GM21381 (cell line): Measurements from ENCODE around the gene MORC4.

ENCODE experiments used
- ATAC-seq: cut with Tn5 transposase; IDR thresholded peaks from one replicate; pipeline ENCODE4 v1.9.1; 2021; ENCODE audit warnings: mild to moderate bottlenecking, moderate library complexity; ENCODE audit not compliant: unreplicated experiment

Gene MORC4

DNA sequence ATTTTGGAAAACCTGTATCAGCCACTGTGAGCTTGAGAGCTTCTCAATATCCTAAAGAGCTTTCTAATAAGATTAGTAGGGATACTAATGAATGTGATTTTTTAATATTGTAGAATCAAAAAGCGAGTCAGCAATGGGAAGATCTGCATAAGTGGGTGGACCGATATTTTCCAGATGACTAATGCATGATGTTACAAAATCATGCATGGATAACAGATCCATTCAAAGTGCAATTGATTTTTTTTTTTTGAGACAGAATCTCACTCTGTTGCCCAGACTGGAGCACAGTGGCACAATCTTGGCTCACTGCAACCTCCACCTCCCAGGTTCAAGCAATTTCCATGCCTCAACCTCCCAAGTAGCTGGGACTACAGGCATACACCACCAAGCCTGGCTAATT lies 87.1 kb downstream of the MORC4 start:
- no peak for ATAC-seq

DNA sequence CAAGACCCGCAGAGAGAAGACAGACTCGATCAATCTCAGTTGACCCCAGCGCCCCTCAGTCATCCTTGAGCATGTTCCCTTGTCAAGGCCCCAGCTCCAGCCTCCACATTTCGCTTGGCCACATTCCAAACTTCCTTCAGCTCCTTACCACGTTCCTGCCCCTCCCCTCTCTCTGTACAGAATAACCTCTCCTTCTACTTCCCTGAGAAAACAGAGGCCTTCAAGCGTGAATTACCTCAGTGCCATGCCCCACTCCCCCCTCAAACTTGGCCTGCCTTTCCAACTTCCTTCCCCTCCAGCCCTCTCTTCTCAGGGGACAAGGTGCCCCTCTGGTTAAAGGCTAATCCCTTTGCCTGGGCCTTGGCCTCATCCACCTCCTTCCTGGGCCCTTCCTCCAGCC lies 93.7 kb downstream of the MORC4 start:
- ATAC-seq = no peak

DNA sequence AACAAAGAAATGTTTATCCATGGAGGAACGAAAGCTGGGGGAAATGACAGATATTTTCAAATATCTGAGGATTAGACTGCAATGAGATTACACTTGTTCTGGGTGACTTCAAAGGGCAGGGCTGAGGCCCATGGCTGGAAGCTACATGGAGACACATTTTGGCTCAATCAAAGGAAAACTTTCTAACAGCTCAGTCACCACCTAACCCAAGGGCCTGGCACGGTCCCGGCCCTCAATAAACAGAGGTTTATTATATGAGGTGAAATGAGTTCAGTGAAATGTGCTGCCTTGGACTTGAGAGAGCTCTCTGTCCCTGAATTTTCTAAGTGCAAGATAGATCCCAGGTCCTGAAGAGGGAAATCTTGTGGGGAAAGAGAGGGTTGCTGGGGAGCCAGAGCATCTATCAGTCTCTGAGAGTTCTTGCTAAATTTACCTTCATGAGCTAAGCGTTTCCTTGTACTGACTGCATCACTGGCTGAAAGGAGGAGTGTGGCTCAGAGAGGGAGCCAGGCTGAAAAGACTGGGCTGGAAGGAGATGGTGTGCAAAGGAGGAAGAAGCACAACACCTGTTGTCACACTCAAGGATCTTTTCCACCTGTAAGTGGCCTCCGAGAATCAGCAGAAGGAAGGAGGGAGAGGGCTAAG lies 94.8 kb downstream of the MORC4 start:
- no peak for ATAC-seq

DNA sequence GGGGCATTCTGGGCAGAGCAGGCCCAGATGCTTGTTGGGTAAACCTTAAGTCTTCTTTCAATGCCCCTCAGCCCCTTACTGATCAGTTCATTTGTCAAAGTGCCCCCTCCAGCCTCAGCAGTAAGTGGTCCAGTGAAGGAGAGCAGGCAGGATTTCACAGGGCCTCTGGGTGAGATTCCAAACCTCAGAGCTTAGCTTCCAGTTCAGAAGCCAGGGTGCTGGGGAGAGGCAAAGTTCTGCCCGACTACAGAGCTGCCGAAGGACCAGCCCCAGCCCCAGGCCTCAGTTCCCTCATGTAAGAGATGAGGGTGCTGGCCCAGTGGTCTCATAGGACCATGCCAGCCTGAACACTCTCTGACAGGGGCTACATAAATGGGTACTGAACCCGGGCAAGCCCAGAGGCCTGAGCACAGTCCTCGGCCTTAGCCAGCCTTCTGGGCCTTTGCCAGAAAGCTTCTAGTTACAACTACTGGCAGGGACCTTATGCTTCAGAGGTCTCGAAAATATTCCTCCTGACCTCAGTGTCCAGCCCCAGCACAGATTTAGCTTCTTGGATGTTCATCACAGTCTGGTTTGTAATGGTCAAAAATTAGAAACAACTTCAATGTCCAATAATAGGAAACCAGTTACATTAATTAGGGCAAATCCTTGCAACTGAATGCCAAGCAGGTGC lies 96.0 kb downstream of the MORC4 start:
- no peak for ATAC-seq

DNA sequence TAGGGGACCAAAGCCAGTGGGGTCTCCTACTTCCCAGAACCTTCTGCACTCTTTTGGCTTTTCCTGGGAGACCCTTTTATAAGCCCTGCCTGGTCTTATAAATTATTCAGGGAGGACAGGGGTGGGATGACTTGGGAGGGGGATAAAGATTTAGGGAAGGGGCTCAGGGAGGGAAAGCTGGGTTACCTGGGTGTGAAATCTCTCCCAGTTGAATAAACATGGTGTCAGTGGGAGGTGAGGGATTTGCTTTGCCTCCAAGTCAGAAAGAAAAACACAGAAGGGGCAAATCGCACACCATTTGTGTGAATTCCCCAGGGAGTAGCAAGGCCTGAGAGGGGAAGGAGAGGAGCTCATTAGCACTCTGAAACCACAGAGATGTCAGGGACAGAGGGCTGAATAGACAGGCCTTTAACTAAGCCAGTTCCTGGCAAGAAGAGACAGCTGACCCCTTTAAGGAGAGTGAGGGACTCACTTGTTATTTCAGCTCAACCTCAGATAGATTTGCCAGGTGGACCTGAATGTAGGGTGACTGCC lies 96.7 kb downstream of the MORC4 start, which contains the start of gene RIPPLY1:
RIPPLY1 (minus strand) TSS at position 51 of the 534 bp plus-strand sequence. CDS start 54 bp downstream, outside the sequence.
- ATAC-seq = no peak

DNA sequence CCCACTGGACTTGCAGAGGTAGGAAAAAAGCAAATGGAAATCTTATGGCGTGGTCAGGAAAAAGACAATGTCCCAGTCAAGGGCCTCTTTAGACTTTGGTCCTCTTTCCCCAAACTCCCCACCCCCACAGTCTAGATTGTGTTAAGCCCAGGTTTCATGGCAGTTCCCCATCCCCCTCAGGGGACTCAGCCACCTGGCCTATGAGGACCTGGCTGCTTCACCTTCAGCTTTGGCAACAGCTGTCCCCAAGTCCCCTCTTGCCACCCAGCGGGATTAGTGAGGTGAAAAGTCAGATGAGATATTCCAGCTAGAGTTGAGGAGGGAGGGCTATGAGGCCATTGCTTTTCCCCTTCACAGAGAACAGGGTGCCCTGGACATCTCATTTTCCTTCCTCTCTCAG lies 97.3 kb downstream of the MORC4 start:
- no peak for ATAC-seq

DNA sequence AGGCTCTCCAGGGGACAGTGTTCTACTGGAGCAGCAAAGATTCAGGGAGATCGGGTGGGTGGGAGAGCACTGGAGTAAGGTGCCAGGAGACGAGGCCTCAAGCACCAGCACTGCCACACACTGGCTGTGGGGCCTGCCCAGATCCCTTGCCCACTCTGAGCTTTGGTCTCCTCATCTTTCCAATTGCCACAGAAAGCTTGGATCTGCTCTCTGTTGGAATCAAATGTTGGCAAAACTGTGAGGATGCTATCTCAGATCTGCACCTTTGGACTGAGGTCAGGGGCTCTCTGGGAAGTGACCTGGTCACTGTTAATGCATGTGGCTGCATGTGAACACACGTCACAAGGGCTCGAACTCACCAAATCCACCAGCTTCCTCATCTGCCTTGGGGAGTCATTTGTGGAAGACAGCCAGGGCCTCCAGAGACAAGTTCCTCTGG lies 98.2 kb downstream of the MORC4 start:
- ATAC-seq = no peak

DNA sequence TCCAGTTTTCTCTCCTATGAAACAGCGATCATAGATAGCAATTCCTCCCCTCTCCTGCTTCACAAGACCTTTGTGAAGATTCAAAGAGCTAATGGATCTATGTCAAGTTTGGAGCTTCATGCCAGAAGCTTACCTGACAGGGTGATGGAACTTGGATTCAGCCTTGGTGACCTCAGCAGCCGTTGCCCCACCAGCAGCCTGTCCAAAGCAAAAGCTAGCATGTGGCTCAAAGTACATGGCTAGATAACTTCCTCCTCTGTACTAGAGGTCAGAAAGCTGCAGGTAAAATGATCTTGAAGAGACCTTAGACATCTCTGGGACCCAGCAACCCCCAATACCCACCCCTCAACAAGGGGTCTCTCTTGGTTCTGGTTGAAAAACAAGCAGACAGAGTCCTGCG lies 98.7 kb downstream of the MORC4 start:
- no peak for ATAC-seq

DNA sequence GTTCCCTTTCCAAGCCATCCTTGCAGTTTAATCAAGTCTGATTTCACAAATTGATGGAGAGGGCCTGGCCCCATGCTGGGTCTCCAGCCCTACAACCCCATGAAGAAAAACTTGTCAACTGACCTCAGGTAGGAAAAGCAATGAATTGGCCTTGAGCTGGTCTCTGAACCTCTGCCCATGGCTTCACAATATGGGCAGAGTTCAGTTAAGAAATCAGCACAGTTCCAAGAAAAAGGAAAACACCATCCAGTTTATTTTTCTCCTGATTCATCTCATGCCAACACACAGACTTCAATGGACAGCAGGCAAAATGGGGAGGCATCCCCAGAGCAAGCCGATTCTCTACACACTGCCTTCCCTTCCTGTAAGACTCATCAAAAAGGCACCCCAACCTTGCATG lies 100.2 kb downstream of the MORC4 start:
- no peak for ATAC-seq

DNA sequence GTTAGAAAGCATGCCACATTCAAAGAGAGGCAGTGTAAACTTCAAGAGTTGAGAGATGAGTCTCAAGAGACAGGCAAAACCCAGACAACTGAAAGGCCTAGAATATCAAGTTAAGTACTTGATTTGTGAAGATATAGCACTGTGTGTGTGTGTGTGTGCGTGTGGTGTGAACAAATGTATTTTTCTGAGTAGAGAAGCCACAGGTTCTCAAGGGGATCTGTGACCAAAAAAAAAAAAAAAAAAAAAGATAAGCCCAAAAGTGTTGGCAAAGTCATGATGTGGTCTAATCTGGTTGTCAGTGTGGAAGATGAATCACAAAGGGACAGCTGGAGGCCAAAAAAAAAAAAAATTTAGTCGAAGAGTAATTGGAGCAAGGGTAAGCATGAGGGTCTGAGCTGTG lies 100.7 kb downstream of the MORC4 start:
- no peak for ATAC-seq

DNA sequence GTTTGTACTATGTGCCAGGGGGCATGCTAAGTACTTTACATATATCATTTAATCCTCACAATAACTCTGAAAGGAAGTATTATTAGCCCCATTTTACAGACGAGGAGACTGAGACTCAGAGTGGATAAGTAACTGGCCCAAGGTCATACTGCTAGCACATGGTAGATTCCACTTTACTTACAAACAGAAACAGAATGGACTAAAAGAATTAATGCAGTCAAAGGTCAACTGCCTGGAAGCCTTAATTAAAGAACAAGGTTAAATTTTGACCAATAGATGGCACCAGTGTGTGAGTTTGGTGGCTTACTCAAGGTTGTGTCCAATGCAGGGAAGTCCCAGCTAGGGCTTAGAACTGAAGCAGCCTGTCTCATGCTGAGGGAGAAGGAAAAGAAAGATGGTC lies 101.5 kb downstream of the MORC4 start:
- ATAC-seq = no peak

DNA sequence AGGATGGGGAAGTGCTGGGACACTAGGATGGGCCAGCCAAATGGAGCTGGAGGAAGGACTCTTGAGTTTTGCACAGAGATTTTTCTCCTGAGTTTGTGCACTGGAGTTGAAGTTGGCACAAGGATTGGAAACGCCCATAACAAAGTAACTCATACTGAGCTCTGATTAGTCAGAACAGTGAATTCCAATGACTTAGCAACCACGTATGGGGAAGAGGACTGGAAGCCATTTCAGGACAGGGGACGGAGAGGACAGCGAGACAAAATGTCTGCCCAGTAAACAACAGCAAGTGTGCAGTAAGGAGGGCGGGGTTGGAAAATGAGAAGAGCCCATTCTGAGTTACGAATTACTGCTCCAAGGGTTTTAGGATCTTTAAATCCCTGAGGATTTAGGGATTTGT lies 102.8 kb downstream of the MORC4 start:
- ATAC-seq = no peak

DNA sequence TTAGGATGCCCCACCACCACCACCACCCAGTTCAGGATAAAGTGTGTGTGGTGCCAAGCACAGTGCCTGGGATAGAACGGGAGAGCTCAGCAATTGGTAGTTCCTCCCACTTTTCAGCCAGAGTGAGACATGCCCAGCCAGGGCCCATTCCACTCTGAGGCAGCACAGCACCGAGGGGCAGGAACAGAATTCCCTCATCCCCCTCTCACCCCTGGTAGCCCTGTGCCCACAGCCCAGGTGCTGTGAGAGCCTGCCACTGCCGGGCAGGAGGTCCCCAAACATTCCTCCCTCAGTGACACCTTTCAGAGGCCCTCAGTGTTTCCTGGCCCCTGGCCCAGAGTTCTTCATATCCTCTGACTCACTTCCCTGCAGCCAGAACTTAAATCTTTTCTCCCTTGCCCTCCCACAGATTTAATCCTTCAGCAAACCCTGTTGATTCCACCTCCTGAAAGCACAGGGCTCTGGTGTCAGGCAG lies 105.0 kb downstream of the MORC4 start:
- no peak for ATAC-seq

DNA sequence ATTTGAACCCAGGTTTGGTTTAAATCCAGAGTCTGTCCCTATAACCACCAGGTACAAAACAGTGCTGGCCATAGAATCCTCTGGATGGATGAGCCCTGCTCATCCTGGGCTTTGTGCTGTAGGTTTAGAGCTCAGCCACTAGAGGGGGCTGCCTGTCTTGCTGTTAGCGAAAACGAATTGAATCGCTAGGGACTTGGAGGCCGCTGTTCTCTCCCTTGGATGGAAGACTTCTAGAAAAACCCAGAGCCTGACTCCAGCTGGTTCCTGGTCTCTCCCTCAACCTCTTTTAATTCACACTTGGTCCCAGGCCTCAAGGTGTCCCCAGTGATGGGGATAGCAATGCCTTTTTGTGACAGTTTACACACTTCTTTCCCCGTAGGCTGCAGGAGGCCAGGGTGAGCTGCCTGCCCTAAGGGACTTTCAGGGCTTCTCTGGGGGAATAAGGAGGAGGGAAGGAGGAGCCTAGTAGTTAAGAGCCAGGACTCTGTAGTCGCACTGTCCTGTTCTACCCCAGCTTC lies 105.6 kb downstream of the MORC4 start:
- peak; percentile 81 for ATAC-seq

DNA sequence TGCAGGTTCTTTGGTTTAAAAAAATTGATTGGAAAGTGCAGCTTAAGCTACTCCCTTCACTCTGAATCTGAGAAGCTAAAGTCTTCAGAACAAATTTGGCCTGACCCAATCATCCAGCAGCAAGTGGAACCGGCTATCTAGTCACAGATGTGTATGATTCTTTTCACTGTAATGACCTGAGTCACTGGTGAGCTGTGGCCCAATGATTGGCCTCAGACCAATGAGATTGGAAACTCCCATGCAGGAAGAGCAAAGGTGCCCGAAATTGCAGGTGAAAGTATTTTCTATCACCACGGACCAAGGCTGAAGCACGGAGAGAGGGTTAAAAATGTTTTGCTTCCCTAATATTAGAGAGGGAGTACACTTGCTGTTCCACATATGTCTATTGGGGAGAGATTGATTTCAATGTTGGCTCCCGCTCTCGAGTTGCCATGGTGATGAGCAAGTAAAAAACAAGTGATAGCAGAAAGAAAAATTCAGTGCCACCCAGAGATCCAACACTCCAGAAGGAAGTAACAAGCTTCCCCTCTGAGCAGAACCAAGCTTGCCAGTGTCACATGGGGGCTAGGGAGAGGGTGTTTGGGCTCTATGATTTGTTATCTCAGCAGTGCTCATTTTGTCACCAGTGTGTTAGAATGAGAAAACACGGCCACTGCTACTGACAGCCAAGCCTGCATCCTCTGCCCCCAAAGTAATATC lies 108.1 kb downstream of the MORC4 start:
- ATAC-seq = no peak
